A549 (cell line): Measurements from ENCODE around the gene EIF1AD. TPM values are rescaled to one million over a fixed set of nuclear protein-coding genes. Genes with fewer than 3 reads are reported as not detected.

ENCODE experiments used
- ATAC-seq, 2 experiments: fragments of 200-7000 bp in 1 of 2; fragments of >200 bp in 1 of 2; cut with Nextera tagmentation in 1 of 2; cut with Tn5 transposase in 1 of 2; 3 replicates each; pipeline versions ENCODE4 v1.8.0 to v1.9.1; 2018 to 2020; ENCODE audit warnings: mild to moderate bottlenecking in 1 of 2, moderate library complexity in 1 of 2
- CTCF ChIA-PET: fragments of 300-600 bp; sonication (Branson Sonifier 250); formaldehyde crosslinking; extraction: SDS; loops from one replicate; lab custom pipeline; 2021; ENCODE audit warnings: antibody characterized with exemption, inconsistent platforms; lab: Yijun Ruan, JAX
- POLR2A ChIA-PET: fragments of 350-600 bp; formaldehyde crosslinking; extraction: SDS; loops from one replicate; lab custom pipeline; 2021; ENCODE audit warnings: antibody characterized with exemption, inconsistent platforms; lab: Yijun Ruan, JAX
- DNase-seq, 2 experiments: peaks; one replicate each; pipeline versions ENCODE4 v3.0.0 to v3.0.0-alpha.2; 2011 to 2016; ENCODE audit warnings: low read depth in 1 of 2, low spot score in 1 of 2
- FAIRE-seq: peaks from 2 replicates; lab custom pipeline; 2011; peaks lifted over from hg19 to GRCh38; lab: Jason Lieb, UNC
- H3K27ac ChIP-seq, 2 experiments: fragments of >200 bp; sonication (Bioruptor Twin); formaldehyde crosslinking; 3 replicates each; pipeline ENCODE4 v1.5.1; 2016 to 2017
- H3K4me1 ChIP-seq: fragments of >200 bp; sonication (Bioruptor Twin); formaldehyde crosslinking; 3 replicates; pipeline ENCODE4 v1.6.1; 2016
- H3K4me2 ChIP-seq: fragments of >200 bp; sonication (Bioruptor Twin); formaldehyde crosslinking; 3 replicates; pipeline ENCODE4 v1.6.1; 2016
- H3K4me3 ChIP-seq: fragments of >200 bp; sonication (Bioruptor Twin); formaldehyde crosslinking; 3 replicates; pipeline ENCODE4 v1.5.1; 2016
- H3K9me3 ChIP-seq: fragments of >200 bp; sonication (Bioruptor Twin); formaldehyde crosslinking; 3 replicates; pipeline ENCODE4 v1.6.1; 2016
- CHD4 ChIP-seq: fragments of 200-600 bp; sonication (generic); IDR thresholded peaks from 2 replicates; pipeline ENCODE4 v1.6.1; 2016; ENCODE audit warnings: antibody characterized with exemption, mild to moderate bottlenecking, borderline replicate concordance
- EHMT2 ChIP-seq: fragments of 200-600 bp; sonication (generic); IDR thresholded peaks from 2 replicates; pipeline ENCODE4 v1.6.1; 2016; ENCODE audit warnings: antibody characterized with exemption, low read depth, mild to moderate bottlenecking, moderate library complexity
- EP300 ChIP-seq, 2 experiments: fragments of >200 bp; sonication (Bioruptor Twin); formaldehyde crosslinking; IDR thresholded peaks; 2 replicates in 1 of 2; 3 replicates in 1 of 2; pipeline ENCODE4 v1.6.1; 2016 to 2017
- FOSB ChIP-seq: fragments of 250-450 bp; sonication (Bioruptor Pico); IDR thresholded peaks from 2 replicates; pipeline ENCODE4 v1.5.0; 2020; ENCODE audit warnings: mild to moderate bottlenecking, moderate library complexity
- HMGXB4 ChIP-seq: fragments of 250-450 bp; sonication (Bioruptor Pico); IDR thresholded peaks from 2 replicates; pipeline ENCODE4 v1.5.0; 2021; ENCODE audit warnings: mild to moderate bottlenecking, moderate library complexity, borderline replicate concordance
- HOXA7 ChIP-seq: fragments of 250-450 bp; sonication (Bioruptor Pico); IDR thresholded peaks from 2 replicates; pipeline ENCODE4 v1.5.0; 2020; ENCODE audit warnings: mild to moderate bottlenecking, moderate library complexity
- HOXB5 ChIP-seq: fragments of 250-450 bp; sonication (Bioruptor Pico); IDR thresholded peaks from 2 replicates; pipeline ENCODE4 v1.5.0; 2020; ENCODE audit warnings: mild to moderate bottlenecking, moderate library complexity
- JUNB ChIP-seq: fragments of >200 bp; sonication (Bioruptor Twin); formaldehyde crosslinking; IDR thresholded peaks from 2 replicates; pipeline ENCODE4 v1.6.1; 2016
- KDM5A ChIP-seq: fragments of 200-600 bp; sonication (generic); IDR thresholded peaks from 2 replicates; pipeline ENCODE4 v1.6.1; 2016; ENCODE audit warnings: antibody characterized with exemption, mild to moderate bottlenecking
- MAFK ChIP-seq: fragments of 450-650 bp; IDR thresholded peaks from 2 replicates; pipeline ENCODE4 v1.6.1; 2014; ENCODE audit not compliant: partially characterized antibody
- MAZ ChIP-seq: fragments of 150-350 bp; IDR thresholded peaks from 2 replicates; pipeline ENCODE4 v1.6.1; 2014; ENCODE audit warnings: antibody characterized with exemption, low read depth, low read length, borderline replicate concordance
- MYC ChIP-seq: IDR thresholded peaks from 2 replicates; pipeline ENCODE4 v1.6.1; 2012; ENCODE audit warnings: mild to moderate bottlenecking, inconsistent platforms, low read length, improper control_type of control experiment, borderline replicate concordance
- RAD21 ChIP-seq, 2 experiments: fragments of >200 bp in 1 of 2; sonication (Bioruptor Twin) in 1 of 2; formaldehyde crosslinking in 1 of 2; IDR thresholded peaks in 1 of 2; conservative IDR thresholded peaks in 1 of 2; 2 replicates in 1 of 2; 3 replicates in 1 of 2; pipeline ENCODE4 v1.6.1; 2012 to 2018; ENCODE audit warnings: inconsistent platforms in 1 of 2
- RARB ChIP-seq: fragments of 250-450 bp; sonication (Bioruptor Pico); IDR thresholded peaks from 2 replicates; pipeline ENCODE4 v1.8.0; 2021; ENCODE audit warnings: mild to moderate bottlenecking, moderate library complexity
- RCOR1 ChIP-seq: fragments of 150-350 bp; IDR thresholded peaks from 2 replicates; pipeline ENCODE4 v1.6.1; 2014; ENCODE audit warnings: antibody characterized with exemption, low read length, low read depth
- RFX5 ChIP-seq: fragments of 450-650 bp; IDR thresholded peaks from 2 replicates; pipeline ENCODE4 v1.7.1; 2014; ENCODE audit warnings: antibody characterized with exemption, mild to moderate bottlenecking, moderate library complexity
- RNF2 ChIP-seq: fragments of 200-600 bp; sonication (generic); IDR thresholded peaks from 2 replicates; pipeline ENCODE4 v1.6.1; 2016; ENCODE audit warnings: low read depth, mild to moderate bottlenecking, antibody characterized with exemption, moderate library complexity, borderline replicate concordance
- SMC3 ChIP-seq: fragments of >200 bp; sonication (Bioruptor Twin); formaldehyde crosslinking; IDR thresholded peaks from 3 replicates; pipeline ENCODE4 v1.6.1; 2018; ENCODE audit warnings: inconsistent platforms
- TFCP2L1 ChIP-seq: fragments of 250-450 bp; sonication (Bioruptor Pico); IDR thresholded peaks from 2 replicates; pipeline ENCODE4 v1.5.0; 2021; ENCODE audit warnings: mild to moderate bottlenecking
- ZNF302 ChIP-seq: fragments of 250-450 bp; sonication (Bioruptor Pico); IDR thresholded peaks from 2 replicates; pipeline ENCODE4 v1.9.0; 2021; ENCODE audit warnings: inconsistent platforms, mild to moderate bottlenecking, moderate library complexity
- WGBS: methylation state at CpG from one replicate; pipeline ENCODE4 v1.1.6; 2017; ENCODE audit errors: missing lambda C conversion rate; 5-methylcytosine and 5-hydroxymethylcytosine counted together
- polyA plus RNA-seq, 4 experiments: library from polyadenylated mRNA; depleted of rRNA in 3 of 4; stranded (reverse); fragments of >200 nt; fragmentation: RNase III in 1 of 4; extraction: RNeasy Plus Mini Kit Qiagen cat#74134 plus additional on column Dnase treatment in 1 of 4; gene quantifications; 2 replicates in 3 of 4; 3 replicates in 1 of 4; pipeline ENCODE4 v1.2.3, GENCODE V29; 2011 to 2017
- TF ChIP-seq, protein P1 (sequence below): fragments of 450-650 bp; IDR thresholded peaks from 2 replicates; pipeline ENCODE4 v1.6.1; 2014; ENCODE audit warnings: antibody characterized with exemption
- TF ChIP-seq, protein P2 (sequence below): fragments of >200 bp; sonication (Bioruptor Twin); formaldehyde crosslinking; IDR thresholded peaks from 3 replicates; pipeline ENCODE4 v1.5.1; 2016
- TF ChIP-seq, protein P3 (sequence below): fragments of >200 bp; sonication (Bioruptor Twin); formaldehyde crosslinking; IDR thresholded peaks from 2 replicates; pipeline ENCODE4 v1.6.1; 2016
- TF ChIP-seq, protein P4 (sequence below): fragments of 200-600 bp; sonication (generic); IDR thresholded peaks from 2 replicates; pipeline ENCODE4 v1.6.1; 2016; ENCODE audit warnings: antibody characterized with exemption, mild to moderate bottlenecking, moderate library complexity

Gene EIF1AD
- polyA plus RNA-seq, 2 of the 4 experiments (the other 2 are of a cell fraction) = 38.6 to 41.0 TPM

GRCh38 chr11:66046901-66047300, 44.9 kb upstream of the EIF1AD start:
- ChIA-PET CTCF (interaction anchor here (1.0 to 15.8 kb wide), 9 partner anchors 9 to 335 kb away, joined by 3 to 188 read pairs (median 8); partner anchors contain the start of genes CATSPER1 and KAT5), POLR2A (no interaction called here)
- FAIRE-seq (no peak), DNase-seq (no peak), ATAC-seq (no peak)
- Histone ChIP-seq H3K4me3 (no peak overlapping the region), H3K9me3 (no peaks in the 10 kb centered on the region), H3K27ac (no peak overlapping the region), H3K4me2 (no peak overlapping the region), H3K4me1 (peaks cover 19% of the 10 kb centered on the region)
- WGBS = 96% methylated on average over 3 of the region's 3 CpGs
- TF ChIP-seq CHD4 = no peak
- no peak for TF ChIP-seq RARB

DNA sequence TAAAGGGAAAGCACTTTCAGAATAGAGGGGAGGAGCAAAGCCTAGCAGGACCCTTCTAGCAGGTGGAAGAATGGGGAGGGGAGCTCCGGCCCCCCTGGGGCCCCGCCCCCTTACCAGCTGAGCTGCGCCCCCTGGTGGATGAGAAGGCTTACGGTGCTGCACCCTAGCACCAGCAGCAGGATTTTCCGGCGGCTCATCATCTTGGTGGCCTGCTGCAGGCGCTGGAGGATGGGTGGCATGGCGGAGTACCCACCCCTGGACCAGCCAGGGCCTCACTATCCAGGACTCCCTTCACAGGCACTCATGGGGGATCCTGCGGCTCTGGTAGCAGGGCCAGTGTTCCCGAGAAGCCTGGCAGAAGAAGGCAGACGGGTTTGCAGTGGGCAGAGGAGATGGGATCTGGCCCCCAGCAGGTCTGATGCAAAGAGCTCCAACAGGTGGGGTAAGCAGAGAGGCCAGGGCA, 43.3 kb upstream of the EIF1AD start:
- DNase-seq (peak; percentile 87 to 95), ATAC-seq (peak; percentile 86 to 96), FAIRE-seq (no peak)
- WGBS = 25% methylated on average over 5 of the region's 11 CpGs
- no peak overlapping the region for H3K4me3 ChIP-seq
- TF ChIP-seq FOSB (CRISPR knock-in tag) (no peak), SMC3 (peak; percentile 66), RAD21 (conservative IDR thresholded peaks at IDR 0.05 in 1 of 2, IDR thresholded peaks at IDR 0.05 in 1 of 2) (peak; percentile 48 to 52), MAZ (peak; percentile 92; the same call in 1 of the 2 replicates), HOXA7 (CRISPR knock-in tag) (no peak), EP300 (IDR thresholded peaks at IDR 0.05) (no peak), RCOR1 (no peak), KDM5A (no peak), RARB (no peak)
- TF ChIP-seq, protein P1, sequence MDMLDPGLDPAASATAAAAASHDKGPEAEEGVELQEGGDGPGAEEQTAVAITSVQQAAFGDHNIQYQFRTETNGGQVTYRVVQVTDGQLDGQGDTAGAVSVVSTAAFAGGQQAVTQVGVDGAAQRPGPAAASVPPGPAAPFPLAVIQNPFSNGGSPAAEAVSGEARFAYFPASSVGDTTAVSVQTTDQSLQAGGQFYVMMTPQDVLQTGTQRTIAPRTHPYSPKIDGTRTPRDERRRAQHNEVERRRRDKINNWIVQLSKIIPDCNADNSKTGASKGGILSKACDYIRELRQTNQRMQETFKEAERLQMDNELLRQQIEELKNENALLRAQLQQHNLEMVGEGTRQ = no peak
- TF ChIP-seq, protein P2, sequence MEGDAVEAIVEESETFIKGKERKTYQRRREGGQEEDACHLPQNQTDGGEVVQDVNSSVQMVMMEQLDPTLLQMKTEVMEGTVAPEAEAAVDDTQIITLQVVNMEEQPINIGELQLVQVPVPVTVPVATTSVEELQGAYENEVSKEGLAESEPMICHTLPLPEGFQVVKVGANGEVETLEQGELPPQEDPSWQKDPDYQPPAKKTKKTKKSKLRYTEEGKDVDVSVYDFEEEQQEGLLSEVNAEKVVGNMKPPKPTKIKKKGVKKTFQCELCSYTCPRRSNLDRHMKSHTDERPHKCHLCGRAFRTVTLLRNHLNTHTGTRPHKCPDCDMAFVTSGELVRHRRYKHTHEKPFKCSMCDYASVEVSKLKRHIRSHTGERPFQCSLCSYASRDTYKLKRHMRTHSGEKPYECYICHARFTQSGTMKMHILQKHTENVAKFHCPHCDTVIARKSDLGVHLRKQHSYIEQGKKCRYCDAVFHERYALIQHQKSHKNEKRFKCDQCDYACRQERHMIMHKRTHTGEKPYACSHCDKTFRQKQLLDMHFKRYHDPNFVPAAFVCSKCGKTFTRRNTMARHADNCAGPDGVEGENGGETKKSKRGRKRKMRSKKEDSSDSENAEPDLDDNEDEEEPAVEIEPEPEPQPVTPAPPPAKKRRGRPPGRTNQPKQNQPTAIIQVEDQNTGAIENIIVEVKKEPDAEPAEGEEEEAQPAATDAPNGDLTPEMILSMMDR = peak; percentile 88
- TF ChIP-seq, protein P3, sequence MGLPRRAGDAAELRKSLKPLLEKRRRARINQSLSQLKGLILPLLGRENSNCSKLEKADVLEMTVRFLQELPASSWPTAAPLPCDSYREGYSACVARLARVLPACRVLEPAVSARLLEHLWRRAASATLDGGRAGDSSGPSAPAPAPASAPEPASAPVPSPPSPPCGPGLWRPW = no peak
- TF ChIP-seq, all 56 proteins: peak for 4
- peak overlapping the region; percentile 59 for H3K4me2 ChIP-seq
- peaks cover 9% of the 10 kb centered on the region; the same call in 1 of the 3 replicates for H3K4me1 ChIP-seq
- ChIA-PET CTCF (interaction anchor here (0.6 to 15.8 kb wide), 46 partner anchors 9 to 1071 kb away, joined by 3 to 188 read pairs (median 4); partner anchors contain the start of genes BANF1, CATSPER1, CST6 and FIBP), POLR2A (interaction anchor here (0.6 to 1.2 kb wide), 2 partner anchors 23 to 26 kb away, joined by 3 to 4 read pairs; no protein-coding TSS in a partner anchor)
- H3K27ac ChIP-seq = peak overlapping the region; percentile 46 to 75; a peak in 3 of 6 replicates
- H3K9me3 ChIP-seq = no peaks in the 10 kb centered on the region

DNA sequence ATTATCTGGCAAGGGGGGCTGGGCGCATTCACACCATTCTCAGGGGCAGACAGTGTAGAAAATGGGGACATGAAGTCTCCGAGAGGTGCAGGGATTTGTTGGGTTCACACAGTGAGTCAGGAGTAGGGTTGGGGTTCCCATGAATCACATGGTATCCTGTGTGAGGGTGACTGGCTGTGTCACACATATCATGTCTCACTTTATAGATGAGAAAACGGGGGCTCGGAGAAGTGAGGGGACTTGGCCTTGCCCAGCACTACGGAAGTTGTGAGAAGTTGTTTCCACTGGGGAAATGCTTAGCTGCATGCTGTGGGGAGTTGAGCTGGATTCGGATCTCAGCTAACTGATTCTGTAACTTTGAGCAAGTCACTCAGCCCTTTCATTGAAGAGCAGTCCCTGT, 42.8 kb upstream of the EIF1AD start:
- no peak for FAIRE-seq
- 14% methylated on average over 6 of the region's 6 CpGs for WGBS
- no peak for TF ChIP-seq MAFK
- no peak for TF ChIP-seq MYC
- TF ChIP-seq HOXB5 = no peak
- no peak for TF ChIP-seq RAD21 (conservative IDR thresholded peaks at IDR 0.05 in 1 of 2, IDR thresholded peaks at IDR 0.05 in 1 of 2)
- TF ChIP-seq, protein P4, sequence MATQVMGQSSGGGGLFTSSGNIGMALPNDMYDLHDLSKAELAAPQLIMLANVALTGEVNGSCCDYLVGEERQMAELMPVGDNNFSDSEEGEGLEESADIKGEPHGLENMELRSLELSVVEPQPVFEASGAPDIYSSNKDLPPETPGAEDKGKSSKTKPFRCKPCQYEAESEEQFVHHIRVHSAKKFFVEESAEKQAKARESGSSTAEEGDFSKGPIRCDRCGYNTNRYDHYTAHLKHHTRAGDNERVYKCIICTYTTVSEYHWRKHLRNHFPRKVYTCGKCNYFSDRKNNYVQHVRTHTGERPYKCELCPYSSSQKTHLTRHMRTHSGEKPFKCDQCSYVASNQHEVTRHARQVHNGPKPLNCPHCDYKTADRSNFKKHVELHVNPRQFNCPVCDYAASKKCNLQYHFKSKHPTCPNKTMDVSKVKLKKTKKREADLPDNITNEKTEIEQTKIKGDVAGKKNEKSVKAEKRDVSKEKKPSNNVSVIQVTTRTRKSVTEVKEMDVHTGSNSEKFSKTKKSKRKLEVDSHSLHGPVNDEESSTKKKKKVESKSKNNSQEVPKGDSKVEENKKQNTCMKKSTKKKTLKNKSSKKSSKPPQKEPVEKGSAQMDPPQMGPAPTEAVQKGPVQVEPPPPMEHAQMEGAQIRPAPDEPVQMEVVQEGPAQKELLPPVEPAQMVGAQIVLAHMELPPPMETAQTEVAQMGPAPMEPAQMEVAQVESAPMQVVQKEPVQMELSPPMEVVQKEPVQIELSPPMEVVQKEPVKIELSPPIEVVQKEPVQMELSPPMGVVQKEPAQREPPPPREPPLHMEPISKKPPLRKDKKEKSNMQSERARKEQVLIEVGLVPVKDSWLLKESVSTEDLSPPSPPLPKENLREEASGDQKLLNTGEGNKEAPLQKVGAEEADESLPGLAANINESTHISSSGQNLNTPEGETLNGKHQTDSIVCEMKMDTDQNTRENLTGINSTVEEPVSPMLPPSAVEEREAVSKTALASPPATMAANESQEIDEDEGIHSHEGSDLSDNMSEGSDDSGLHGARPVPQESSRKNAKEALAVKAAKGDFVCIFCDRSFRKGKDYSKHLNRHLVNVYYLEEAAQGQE = no peak
- TF ChIP-seq ZNF302 (CRISPR knock-in tag) = no peak
- TF ChIP-seq JUNB = no peak
- TF ChIP-seq RFX5 = no peak
- no peak for TF ChIP-seq TFCP2L1 (CRISPR knock-in tag)
- no peak for TF ChIP-seq RNF2
- TF ChIP-seq EHMT2 = no peak
- no peak for TF ChIP-seq HMGXB4 (CRISPR knock-in tag)

More for the DNA sequence above, 42.8 kb upstream of the EIF1AD start:
- POLR2A ChIA-PET = interaction anchor here (0.6 to 1.2 kb wide), 2 partner anchors 22 to 26 kb away, joined by 3 to 4 read pairs; no protein-coding TSS in a partner anchor
- no peak for DNase-seq
- H3K4me2 ChIP-seq = peak overlapping the region; percentile 59
- H3K4me1 ChIP-seq = peaks cover 9% of the 10 kb centered on the region; the same call in 1 of the 3 replicates
- CTCF ChIA-PET = interaction anchor here (0.6 to 15.8 kb wide), 39 partner anchors 9 to 1070 kb away, joined by 3 to 188 read pairs (median 5); partner anchors contain the start of genes BANF1, CATSPER1, CST6 and FIBP
- peak; percentile 4 to 30; a peak in 5 of 6 replicates for ATAC-seq
- H3K9me3 ChIP-seq = no peaks in the 10 kb centered on the region
- no peak overlapping the region for H3K4me3 ChIP-seq
- no peak overlapping the region; a peak in 1 of 6 replicates for H3K27ac ChIP-seq
